Colonic mucosa (tissue), 4 donors: Measurements from ENCODE around the gene OR2H2. TPM values are rescaled to one million over a fixed set of nuclear protein-coding genes. Genes with fewer than 3 reads are reported as not detected.

Source experiments
- DNase-seq: peaks from one replicate; pipeline ENCODE4 v3.0.0-alpha.2; 2020
- H3K27ac ChIP-seq: fragments of 200-600 bp; one replicate; pipeline ENCODE4 v1.8.0; 2021
- H3K27me3 ChIP-seq: fragments of 200-600 bp; one replicate; pipeline ENCODE4 v1.8.0; 2021
- H3K36me3 ChIP-seq: fragments of 200-600 bp; one replicate; pipeline ENCODE4 v1.8.0; 2021
- H3K4me1 ChIP-seq: fragments of 200-600 bp; one replicate; pipeline ENCODE4 v1.8.0; 2021; ENCODE audit warnings: mild to moderate bottlenecking
- H3K4me3 ChIP-seq: fragments of 200-600 bp; one replicate; pipeline ENCODE4 v1.8.0; 2021
- H3K9ac ChIP-seq, 2 donors: one replicate each; pipeline ENCODE4 v1.7.0; 2013; ENCODE audit warnings: control low read depth in 2 of 2, low read depth in 2 of 2, low read length in 2 of 2
- H3K9me3 ChIP-seq: fragments of 200-600 bp; one replicate; pipeline ENCODE4 v1.8.0; 2021
- CTCF ChIP-seq: fragments of 200-600 bp; IDR thresholded peaks from one replicate; pipeline ENCODE4 v1.8.0; 2022; ENCODE audit warnings: antibody characterized with exemption, mild to moderate bottlenecking
- intact Hi-C: fragments of 100-400 bp; cut with DNase I; formaldehyde crosslinking; loops from one replicate; pipeline ENCODE4 v1.14.1; 2022
- total RNA-seq, 2 donors: library from RNA; stranded (reverse); fragmentation: NEBNext Ultra II Directional in 1 of 2; extraction: Animal tissue kit (Norgen Biotek cat#: 25700) in 1 of 2; gene quantifications; one replicate each; pipeline ENCODE4 v1.2.1, GENCODE V29; 2021
- donor health status: healthy.
- donor health status: DM: no; HTN: no; CAD: no.
- donor health status: DM: no; HTN: no; CAD: no.

Gene OR2H2
- total RNA-seq, 2 donors from 2014 or later = not detected

- intact Hi-C loops = no loop called here
- no peaks in the 10 kb centered on the region for H3K36me3 ChIP-seq
Observed at GRCh38 chr6:29554764-29555163, 30.2 kb upstream of the OR2H2 start.

GRCh38 chr6:29557320-29557719 is 27.6 kb upstream of the OR2H2 start:
- no peaks in the 10 kb centered on the region for H3K4me1 ChIP-seq
- no peaks in the 10 kb centered on the region for H3K9me3 ChIP-seq
- no peak for TF ChIP-seq CTCF
- no peaks in the 10 kb centered on the region for H3K36me3 ChIP-seq
- peaks cover 19% of the 10 kb centered on the region for H3K27me3 ChIP-seq
- H3K9ac ChIP-seq = no peak overlapping the region
- no peak overlapping the region for H3K27ac ChIP-seq
- no peak for DNase-seq
- intact Hi-C loops = no loop called here
- H3K4me3 ChIP-seq = no peak overlapping the region

More at GRCh38 chr6:29554764-29555163, 30.2 kb upstream of the OR2H2 start:
- peaks cover 19% of the 10 kb centered on the region for H3K27me3 ChIP-seq
- no peaks in the 10 kb centered on the region for H3K4me1 ChIP-seq
- TF ChIP-seq CTCF = no peak
- no peaks in the 10 kb centered on the region for H3K9me3 ChIP-seq
- no peak overlapping the region for H3K4me3 ChIP-seq
- DNase-seq = no peak
- H3K9ac ChIP-seq = no peak overlapping the region
- H3K27ac ChIP-seq = no peak overlapping the region

GRCh38 chr6:29558439-29559079 is 26.4 kb upstream of the OR2H2 start:
- Histone ChIP-seq H3K27ac (no peak overlapping the region), H3K9me3 (no peaks in the 10 kb centered on the region), H3K4me1 (no peaks in the 10 kb centered on the region), H3K9ac (no peak overlapping the region), H3K36me3 (no peaks in the 10 kb centered on the region), H3K27me3 (peaks cover 13% of the 10 kb centered on the region), H3K4me3 (no peak overlapping the region)
- DNase-seq = no peak
- no peak for TF ChIP-seq CTCF
- intact Hi-C loops = no loop called here

- H3K9ac ChIP-seq = no peak within 1 kb of the TSS
- intact Hi-C loops = no loop called here
- H3K27ac ChIP-seq = no peak within 1 kb of the TSS
- H3K9me3 ChIP-seq = no peaks in the 10 kb centered on the region
- no peak for TF ChIP-seq CTCF
- no peaks in the 10 kb centered on the region for H3K4me1 ChIP-seq
- H3K36me3 ChIP-seq = no peaks in the 10 kb centered on the region
- peaks cover 2% of the 10 kb centered on the region for H3K27me3 ChIP-seq
- no peak within 1 kb of the TSS for H3K4me3 ChIP-seq
- DNase-seq = no peak
Observed at GRCh38 chr6:29559524-29560287, 25.2 kb upstream of the OR2H2 start, which contains the start of gene UBD. Gene UBD, minus strand, starts transcription at chr6:29559732. Its CDS starts 31 bp downstream, at chr6:29559701.

- no peaks in the 10 kb centered on the region for H3K9me3 ChIP-seq
- no peaks in the 10 kb centered on the region for H3K27me3 ChIP-seq
- H3K9ac ChIP-seq = no peak overlapping the region
- no peak overlapping the region for H3K4me3 ChIP-seq
- no peaks in the 10 kb centered on the region for H3K4me1 ChIP-seq
- H3K27ac ChIP-seq = no peak overlapping the region
- no peak for TF ChIP-seq CTCF
- no peak for DNase-seq
- no peaks in the 10 kb centered on the region for H3K36me3 ChIP-seq
- intact Hi-C loops = no loop called here
Observed at GRCh38 chr6:29561091-29561490, 23.8 kb upstream of the OR2H2 start.
